ENCODE results near the gene SENP1.

SENP1 gene

GRCh38 chr12:48045965-48046518 lies 59.8 kb downstream of the SENP1 start:
- H3K27me3 ChIP-seq (ENCODE audit: insufficient read depth, low read length, poor library complexity, severe bottlenecking), result no peaks in the 10 kb centered on the region
- no peak overlapping the region for H3K4me3 ChIP-seq (ENCODE audit: low read length, poor library complexity, severe bottlenecking)
- no peak overlapping the region for H3K9ac ChIP-seq (ENCODE audit: low read depth, low read length, poor library complexity, severe bottlenecking)
- no peak overlapping the region for H3K4me2 ChIP-seq (ENCODE audit: low read depth, low read length, poor library complexity, severe bottlenecking)
- H3F3A ChIP-seq (ENCODE audit: low read depth), result no peaks in the 10 kb centered on the region
- TF ChIP-seq EZH2phosphoT487 (IDR thresholded peaks at IDR 0.05; ENCODE audit: borderline replicate concordance) (no peak), CTCF (conservative IDR thresholded peaks at IDR 0.05; ENCODE audit: low read length) (no peak)
- H3K4me1 ChIP-seq (ENCODE audit: insufficient read depth, low read length, poor library complexity, severe bottlenecking), result no peaks in the 10 kb centered on the region
- no peaks in the 10 kb centered on the region for H4K20me1 ChIP-seq (ENCODE audit: insufficient read depth, low read length, poor library complexity, severe bottlenecking)
- peaks cover 71% of the 10 kb centered on the region; the same call in 1 of the 2 replicates for H3K36me3 ChIP-seq (ENCODE audit: insufficient read depth, low read length)
- H3K9me2 ChIP-seq (replicated peaks; ENCODE audit: low read depth, low read length), result no peaks in the 10 kb centered on the region
- H3K9me3 ChIP-seq (ENCODE audit: insufficient read depth, low read depth, low read length), result no peaks in the 10 kb centered on the region
- no peaks in the 10 kb centered on the region for H3K79me2 ChIP-seq (ENCODE audit: insufficient read depth, low read length)
- no peak overlapping the region for H2AFZ ChIP-seq (ENCODE audit: low read length)

- Histone ChIP-seq H4K20me1 (ENCODE audit: insufficient read depth, low read length, poor library complexity, severe bottlenecking) (no peaks in the 10 kb centered on the region), H3F3A (ENCODE audit: low read depth) (no peaks in the 10 kb centered on the region), H3K27me3 (ENCODE audit: insufficient read depth, low read length, poor library complexity, severe bottlenecking) (no peaks in the 10 kb centered on the region), H3K79me2 (ENCODE audit: insufficient read depth, low read length) (no peaks in the 10 kb centered on the region), H3K9ac (ENCODE audit: low read depth, low read length, poor library complexity, severe bottlenecking) (no peak overlapping the region), H3K4me1 (ENCODE audit: insufficient read depth, low read length, poor library complexity, severe bottlenecking) (no peaks in the 10 kb centered on the region), H3K4me3 (ENCODE audit: low read length, poor library complexity, severe bottlenecking) (no peak overlapping the region), H2AFZ (ENCODE audit: low read length) (no peak overlapping the region), H3K9me2 (replicated peaks; ENCODE audit: low read depth, low read length) (no peaks in the 10 kb centered on the region), H3K4me2 (ENCODE audit: low read depth, low read length, poor library complexity, severe bottlenecking) (no peak overlapping the region), H3K36me3 (ENCODE audit: insufficient read depth, low read length) (peaks cover 71% of the 10 kb centered on the region; the same call in 1 of the 2 replicates), H3K9me3 (ENCODE audit: insufficient read depth, low read depth, low read length) (no peaks in the 10 kb centered on the region)
- no peak for TF ChIP-seq EZH2phosphoT487 (IDR thresholded peaks at IDR 0.05; ENCODE audit: borderline replicate concordance)
- TF ChIP-seq CTCF (conservative IDR thresholded peaks at IDR 0.05; ENCODE audit: low read length), result no peak
These were observed 60.6 kb downstream of the SENP1 start for GRCh38 chr12:48045061-48045846.

GRCh38 chr12:48044396-48044795 lies 61.5 kb downstream of the SENP1 start:
- Histone ChIP-seq H3K27me3 (ENCODE audit: insufficient read depth, low read length, poor library complexity, severe bottlenecking) (no peaks in the 10 kb centered on the region), H3K4me3 (ENCODE audit: low read length, poor library complexity, severe bottlenecking) (no peak overlapping the region), H3F3A (ENCODE audit: low read depth) (no peaks in the 10 kb centered on the region), H3K9me3 (ENCODE audit: insufficient read depth, low read depth, low read length) (no peaks in the 10 kb centered on the region), H4K20me1 (ENCODE audit: insufficient read depth, low read length, poor library complexity, severe bottlenecking) (no peaks in the 10 kb centered on the region), H3K4me1 (ENCODE audit: insufficient read depth, low read length, poor library complexity, severe bottlenecking) (no peaks in the 10 kb centered on the region), H2AFZ (ENCODE audit: low read length) (no peak overlapping the region), H3K79me2 (ENCODE audit: insufficient read depth, low read length) (no peaks in the 10 kb centered on the region), H3K9me2 (replicated peaks; ENCODE audit: low read depth, low read length) (no peaks in the 10 kb centered on the region), H3K4me2 (ENCODE audit: low read depth, low read length, poor library complexity, severe bottlenecking) (no peak overlapping the region), H3K36me3 (ENCODE audit: insufficient read depth, low read length) (peaks cover 62% of the 10 kb centered on the region; the same call in 1 of the 2 replicates), H3K9ac (ENCODE audit: low read depth, low read length, poor library complexity, severe bottlenecking) (no peak overlapping the region)
- TF ChIP-seq EZH2phosphoT487 (IDR thresholded peaks at IDR 0.05; ENCODE audit: borderline replicate concordance), result no peak
- TF ChIP-seq CTCF (conservative IDR thresholded peaks at IDR 0.05; ENCODE audit: low read length), result no peak

All from Loucy (cell line).